HepG2 (cell line): Measurements from ENCODE around the gene FGF21. TPM values are rescaled to one million over a fixed set of nuclear protein-coding genes. Genes with fewer than 3 reads are reported as not detected.

Source experiments
- AGO2 ChIP-seq: fragments of 200-400 bp; formaldehyde crosslinking; optimal IDR thresholded peaks from 2 replicates; pipeline ENCODE3; 2017; ENCODE audit warnings: mild to moderate bottlenecking, low read depth, low read length, moderate library complexity
- ATF2 ChIP-seq: sonication (generic); formaldehyde crosslinking; IDR thresholded peaks from 2 replicates; pipeline ENCODE4 v1.4.0; 2020; ENCODE audit warnings: missing genetic modification reagents
- CHD2 ChIP-seq: IDR thresholded peaks from 2 replicates; pipeline ENCODE4 v1.6.1; 2011; ENCODE audit warnings: low read depth, low read length, improper control_type of control experiment
- EHMT2 ChIP-seq: fragments of 200-600 bp; sonication (generic); IDR thresholded peaks from 2 replicates; pipeline ENCODE4 v1.7.0; 2017; ENCODE audit warnings: antibody characterized with exemption, low read depth, low read length, borderline replicate concordance
- FOXO1 ChIP-seq: sonication (generic); formaldehyde crosslinking; IDR thresholded peaks from 2 replicates; pipeline ENCODE4 v1.4.0; 2020; ENCODE audit warnings: missing genetic modification reagents
- HIVEP1 ChIP-seq: sonication (generic); formaldehyde crosslinking; IDR thresholded peaks from 2 replicates; pipeline ENCODE4 v1.4.0; 2020; ENCODE audit warnings: mild to moderate bottlenecking, missing genetic modification reagents
- MAFG ChIP-seq: sonication (generic); formaldehyde crosslinking; IDR thresholded peaks from 2 replicates; pipeline ENCODE4 v1.5.1; 2020; ENCODE audit warnings: mild to moderate bottlenecking, missing genetic modification reagents
- MED1 ChIP-seq: sonication (generic); formaldehyde crosslinking; IDR thresholded peaks from 2 replicates; pipeline ENCODE4 v1.4.0; 2020; ENCODE audit warnings: missing genetic modification reagents
- MLLT10 ChIP-seq: sonication (generic); formaldehyde crosslinking; IDR thresholded peaks from 2 replicates; pipeline ENCODE4 v1.4.0; 2020; ENCODE audit warnings: missing genetic modification reagents
- NFE2L1 ChIP-seq: sonication (generic); formaldehyde crosslinking; IDR thresholded peaks from 2 replicates; pipeline ENCODE4 v1.4.0; 2020; ENCODE audit warnings: missing genetic modification reagents, mild to moderate bottlenecking, borderline replicate concordance
- NR2C2 ChIP-seq: sonication (generic); formaldehyde crosslinking; IDR thresholded peaks from 2 replicates; pipeline ENCODE4 v1.4.0; 2020; ENCODE audit warnings: missing genetic modification reagents, mild to moderate bottlenecking, moderate library complexity, borderline replicate concordance
- PREB ChIP-seq: sonication (generic); formaldehyde crosslinking; IDR thresholded peaks from 2 replicates; pipeline ENCODE4 v1.4.0; 2020; ENCODE audit warnings: missing genetic modification reagents
- RBAK ChIP-seq: sonication (generic); formaldehyde crosslinking; IDR thresholded peaks from 2 replicates; pipeline ENCODE4 v1.5.1; 2020; ENCODE audit warnings: mild to moderate bottlenecking, missing genetic modification reagents
- WIZ ChIP-seq: sonication (generic); formaldehyde crosslinking; IDR thresholded peaks from 2 replicates; pipeline ENCODE4 v1.5.1; 2020; ENCODE audit warnings: mild to moderate bottlenecking, missing genetic modification reagents
- ZFP1 ChIP-seq: IDR thresholded peaks from 2 replicates; pipeline ENCODE4 v1.6.1; 2016
- ZNF142 ChIP-seq: sonication (generic); formaldehyde crosslinking; IDR thresholded peaks from 2 replicates; pipeline ENCODE4 v1.4.0; 2020; ENCODE audit warnings: missing genetic modification reagents
- ZNF382 ChIP-seq: sonication (generic); formaldehyde crosslinking; IDR thresholded peaks from 2 replicates; pipeline ENCODE4 v1.5.0; 2020; ENCODE audit warnings: missing genetic modification reagents, mild to moderate bottlenecking, borderline replicate concordance
- ZNF441 ChIP-seq: sonication (generic); formaldehyde crosslinking; IDR thresholded peaks from 2 replicates; pipeline ENCODE4 v1.7.0; 2021; ENCODE audit warnings: missing genetic modification reagents, borderline replicate concordance
- ZNF557 ChIP-seq: sonication (generic); formaldehyde crosslinking; IDR thresholded peaks from 2 replicates; pipeline ENCODE4 v1.4.0; 2020; ENCODE audit warnings: missing genetic modification reagents
- ZNF691 ChIP-seq: sonication (generic); formaldehyde crosslinking; IDR thresholded peaks from 2 replicates; pipeline ENCODE4 v1.4.0; 2020; ENCODE audit warnings: missing genetic modification reagents, low read depth, mild to moderate bottlenecking, borderline replicate concordance
- ZNF883 ChIP-seq: sonication (generic); formaldehyde crosslinking; IDR thresholded peaks from 2 replicates; pipeline ENCODE4 v1.5.1; 2020; ENCODE audit warnings: mild to moderate bottlenecking, missing genetic modification reagents; ENCODE audit errors: not compliant biosample characterization
- polyA plus RNA-seq, 8 experiments: library from polyadenylated mRNA; depleted of rRNA in 3 of 8; stranded (reverse) in 7 of 8; unstranded in 1 of 8; fragments of >200 nt; fragmentation: Illumina TruSeq in 4 of 8; extraction: Trizol in 4 of 8; gene quantifications; 2 replicates each; pipeline versions ENCODE4 v1.2.1 to v1.2.3, GENCODE V29; 2011 to 2016; ENCODE audit warnings: low read depth in 4 of 8, missing spikeins in 1 of 8, mixed read lengths in 1 of 8; ENCODE audit not compliant: insufficient read depth in 1 of 8
- total RNA-seq, 5 experiments: library from RNA; depleted of rRNA; stranded (reverse); fragments of >200 nt; fragmentation: Illumina TruSeq; extraction: Trizol; gene quantifications; 2 replicates each; pipeline ENCODE4 v1.2.3, GENCODE V29; 2016; ENCODE audit warnings: low read depth in 1 of 5

FGF21 gene
- total and polyA plus RNA-seq, 2 of the 13 experiments (the other 11 are each of a cell fraction or from before 2014, with no cell fraction given) = 0.17 TPM; not detected in 1

- TF ChIP-seq AGO2 (no peak), ATF2 (CRISPR knock-in tag) (no peak), ZFP1 (CRISPR knock-in tag) (no peak), ZNF441 (CRISPR knock-in tag) (no peak), ZNF142 (CRISPR knock-in tag) (no peak; the same call in 1 of the 2 replicates), MLLT10 (CRISPR knock-in tag) (no peak), ZNF382 (CRISPR knock-in tag) (no peak), ZNF691 (peak; percentile 59; the same call in 1 of the 2 replicates), EHMT2 (no peak), NFE2L1 (CRISPR knock-in tag) (no peak), MAFG (CRISPR knock-in tag) (no peak), ZNF557 (CRISPR knock-in tag) (no peak), CHD2 (no peak), ZNF883 (CRISPR knock-in tag) (no peak), WIZ (CRISPR knock-in tag) (no peak), MED1 (peak; percentile 82), FOXO1 (no peak; the same call in 1 of the 2 replicates), NR2C2 (no peak), RBAK (CRISPR knock-in tag) (no peak), HIVEP1 (CRISPR knock-in tag) (no peak), PREB (no peak)
These were observed 17.2 kb downstream of the FGF21 start (continued) for GRCh38 chr19:48772503-48772953.
